Upper lobe of left lung (tissue), 4 donors: ENCODE data around the gene AFF1.

Experiments
- POLR2A ChIP-seq, 4 donors: fragments of 450-650 bp; IDR thresholded peaks; one replicate each; pipeline ENCODE4 v1.5.1; 2016 to 2017; ENCODE audit warnings: antibody characterized with exemption in 4 of 4, mild to moderate bottlenecking in 2 of 4
- POLR2AphosphoS5 ChIP-seq, 2 donors: sonication (generic); formaldehyde crosslinking; IDR thresholded peaks; one replicate each; pipeline ENCODE4 v1.5.1; 2017; ENCODE audit warnings: antibody characterized with exemption in 2 of 2
- TF ChIP-seq, protein P1 (sequence below), 6 experiments: fragments of 450-650 bp in 4 of 6; fragments of 200-600 bp in 2 of 6; sonication (generic) in 2 of 6; IDR thresholded peaks; one replicate each; pipeline ENCODE4 v1.5.1; 2016 to 2019; ENCODE audit warnings: antibody characterized with exemption in 6 of 6

GRCh38 chr4:87121341-87122065 is 186.7 kb downstream of the AFF1 start:
- TF ChIP-seq, protein P1, sequence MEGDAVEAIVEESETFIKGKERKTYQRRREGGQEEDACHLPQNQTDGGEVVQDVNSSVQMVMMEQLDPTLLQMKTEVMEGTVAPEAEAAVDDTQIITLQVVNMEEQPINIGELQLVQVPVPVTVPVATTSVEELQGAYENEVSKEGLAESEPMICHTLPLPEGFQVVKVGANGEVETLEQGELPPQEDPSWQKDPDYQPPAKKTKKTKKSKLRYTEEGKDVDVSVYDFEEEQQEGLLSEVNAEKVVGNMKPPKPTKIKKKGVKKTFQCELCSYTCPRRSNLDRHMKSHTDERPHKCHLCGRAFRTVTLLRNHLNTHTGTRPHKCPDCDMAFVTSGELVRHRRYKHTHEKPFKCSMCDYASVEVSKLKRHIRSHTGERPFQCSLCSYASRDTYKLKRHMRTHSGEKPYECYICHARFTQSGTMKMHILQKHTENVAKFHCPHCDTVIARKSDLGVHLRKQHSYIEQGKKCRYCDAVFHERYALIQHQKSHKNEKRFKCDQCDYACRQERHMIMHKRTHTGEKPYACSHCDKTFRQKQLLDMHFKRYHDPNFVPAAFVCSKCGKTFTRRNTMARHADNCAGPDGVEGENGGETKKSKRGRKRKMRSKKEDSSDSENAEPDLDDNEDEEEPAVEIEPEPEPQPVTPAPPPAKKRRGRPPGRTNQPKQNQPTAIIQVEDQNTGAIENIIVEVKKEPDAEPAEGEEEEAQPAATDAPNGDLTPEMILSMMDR (IDR thresholded peaks at IDR 0.05) = no peak
- no peak for TF ChIP-seq POLR2A (IDR thresholded peaks at IDR 0.05)
- no peak for TF ChIP-seq POLR2AphosphoS5 (IDR thresholded peaks at IDR 0.05)
